Activated B cell treated with CpG ODN at 0.5 μM for 24 hours (primary cell): ENCODE data around the gene FAT2. TPM values are rescaled to one million over a fixed set of nuclear protein-coding genes. Genes with fewer than 3 reads are reported as not detected.

Source experiments
- ATAC-seq: fragments of 200-7000 bp; cut with Tn5 transposase; one replicate; pipeline ENCODE4 v1.10.0; 2021; ENCODE audit warnings: low read depth, mild to moderate bottlenecking, moderate library complexity
- CTCF ChIA-PET: fragments of 350-600 bp; sonication (Branson Sonifier 250); formaldehyde crosslinking; loops from one replicate; lab custom pipeline; 2021; ENCODE audit warnings: antibody characterized with exemption; lab: Charles Lee
- POLR2A ChIA-PET: fragments of 350-600 bp; sonication (Branson Sonifier 250); formaldehyde crosslinking; loops from one replicate; lab custom pipeline; 2021; ENCODE audit warnings: antibody characterized with exemption; lab: Charles Lee
- DNase-seq: peaks from one replicate; pipeline ENCODE4 v3.0.0; 2022
- H3K27ac Mint-ChIP-seq: one replicate; pipeline ENCODE4 v1.8.0; 2020; ENCODE audit warnings: mixed read lengths
- H3K27me3 Mint-ChIP-seq: one replicate; pipeline ENCODE4 v1.8.0; 2021; ENCODE audit warnings: mixed read lengths
- H3K36me3 Mint-ChIP-seq: one replicate; pipeline ENCODE4 v1.8.0; 2021; ENCODE audit warnings: low read depth, mixed read lengths
- H3K4me1 Mint-ChIP-seq: one replicate; pipeline ENCODE4 v1.8.0; 2021; ENCODE audit warnings: mixed read lengths
- H3K4me3 Mint-ChIP-seq: one replicate; pipeline ENCODE4 v1.8.0; 2020; ENCODE audit warnings: mild to moderate bottlenecking, mixed read lengths
- H3K9me3 Mint-ChIP-seq: one replicate; pipeline ENCODE4 v1.8.0; 2020; ENCODE audit warnings: mixed read lengths
- CTCF ChIP-seq: fragments of 200-600 bp; IDR thresholded peaks from one replicate; pipeline ENCODE4 v1.8.0; 2022; ENCODE audit warnings: antibody characterized with exemption, mild to moderate bottlenecking
- intact Hi-C: fragments of 100-400 bp; cut with micrococcal nuclease; formaldehyde crosslinking; loops from one replicate; pipeline ENCODE4 v1.15.1; 2024
- total RNA-seq: library from RNA; stranded (reverse); gene quantifications from 2 replicates; pipeline ENCODE4 v1.2.3, GENCODE V29; 2022

FAT2 gene
- total RNA-seq, 1 donor from 2014 or later: 0.02 TPM

- ChIA-PET POLR2A (no interaction called here), CTCF (no interaction called here)
- DNase-seq (no peak), ATAC-seq (no peak)
- Mint-ChIP-seq H3K4me3 (no peak overlapping the region), H3K4me1 (no peaks in the 10 kb centered on the region), H3K27ac (no peak overlapping the region), H3K9me3 (no peaks in the 10 kb centered on the region), H3K27me3 (no peaks in the 10 kb centered on the region), H3K36me3 (no peaks in the 10 kb centered on the region)
- intact Hi-C loops: no loop called here
- TF ChIP-seq CTCF: no peak
Measured at GRCh38 chr5:151597749-151598148, 6.6 kb upstream of the FAT2 start.

- ChIA-PET POLR2A (no interaction called here), CTCF (no interaction called here)
- Mint-ChIP-seq H3K9me3 (no peaks in the 10 kb centered on the region), H3K27ac (no peak overlapping the region), H3K36me3 (no peaks in the 10 kb centered on the region), H3K4me3 (no peak overlapping the region), H3K27me3 (no peaks in the 10 kb centered on the region), H3K4me1 (no peaks in the 10 kb centered on the region)
- ATAC-seq: no peak
- intact Hi-C loops: no loop called here
- TF ChIP-seq CTCF: no peak
- no peak for DNase-seq
Measured at GRCh38 chr5:151596828-151597539, 5.9 kb upstream of the FAT2 start.

GRCh38 chr5:151595411-151595826 lies 4.3 kb upstream of the FAT2 start:
- ChIA-PET POLR2A (no interaction called here), CTCF (no interaction called here)
- intact Hi-C loops: no loop called here
- no peak for ATAC-seq
- H3K4me1 Mint-ChIP-seq: no peaks in the 10 kb centered on the region
- no peaks in the 10 kb centered on the region for H3K27me3 Mint-ChIP-seq
- no peaks in the 10 kb centered on the region for H3K9me3 Mint-ChIP-seq
- DNase-seq: no peak
- no peak overlapping the region for H3K27ac Mint-ChIP-seq
- H3K36me3 Mint-ChIP-seq: no peaks in the 10 kb centered on the region
- no peak for TF ChIP-seq CTCF
- H3K4me3 Mint-ChIP-seq: no peak overlapping the region

- POLR2A ChIA-PET: no interaction called here
- DNase-seq (no peak), ATAC-seq (no peak)
- no peaks in the 10 kb centered on the region for H3K27me3 Mint-ChIP-seq
- H3K36me3 Mint-ChIP-seq: no peaks in the 10 kb centered on the region
- no peaks in the 10 kb centered on the region for H3K9me3 Mint-ChIP-seq
- no peak overlapping the region for H3K27ac Mint-ChIP-seq
- intact Hi-C loops: no loop called here
- CTCF ChIA-PET: no interaction called here
- no peak overlapping the region for H3K4me3 Mint-ChIP-seq
- H3K4me1 Mint-ChIP-seq: no peaks in the 10 kb centered on the region
- TF ChIP-seq CTCF: no peak
Measured at GRCh38 chr5:151592855-151593408, 1.8 kb upstream of the FAT2 start.

GRCh38 chr5:151589878-151590570 lies 1.1 kb downstream of the FAT2 start:
- intact Hi-C loops: no loop called here
- CTCF ChIA-PET: no interaction called here
- no peaks in the 10 kb centered on the region for H3K9me3 Mint-ChIP-seq
- POLR2A ChIA-PET: no interaction called here
- no peaks in the 10 kb centered on the region for H3K27me3 Mint-ChIP-seq
- no peak for ATAC-seq
- no peak overlapping the region for H3K4me3 Mint-ChIP-seq
- DNase-seq: no peak
- H3K4me1 Mint-ChIP-seq: no peaks in the 10 kb centered on the region
- H3K36me3 Mint-ChIP-seq: no peaks in the 10 kb centered on the region
- TF ChIP-seq CTCF: no peak
- no peak overlapping the region for H3K27ac Mint-ChIP-seq
